ENCODE results near the gene CAPN7.

Gene CAPN7

GRCh38 chr3:15291589-15292541 is 85.8 kb downstream of the CAPN7 start:
- peak; percentile 86 for DNase-seq (ENCODE audit: low read depth)
- H3K4me3 ChIP-seq (ENCODE audit: low read depth, low read length) = no peak overlapping the region
- TF ChIP-seq CTCF (IDR thresholded peaks at IDR 0.05; ENCODE audit: low read depth, low read length) (no peak), MYC (IDR thresholded peaks at IDR 0.05; ENCODE audit: low read depth, low read length) (no peak), MAX (IDR thresholded peaks at IDR 0.05; ENCODE audit: low read depth, low read length) (no peak), POLR2A (IDR thresholded peaks at IDR 0.05; ENCODE audit: extremely low read depth, insufficient read length) (no peak)

- TF ChIP-seq CTCF (IDR thresholded peaks at IDR 0.05; ENCODE audit: low read depth, low read length) = no peak
- no peak for TF ChIP-seq MAX (IDR thresholded peaks at IDR 0.05; ENCODE audit: low read depth, low read length)
- TF ChIP-seq MYC (IDR thresholded peaks at IDR 0.05; ENCODE audit: low read depth, low read length) = no peak
- no peak for TF ChIP-seq POLR2A (IDR thresholded peaks at IDR 0.05; ENCODE audit: extremely low read depth, insufficient read length)
- no peak overlapping the region for H3K4me3 ChIP-seq (ENCODE audit: low read depth, low read length)
- DNase-seq (ENCODE audit: low read depth) = no peak
These were observed 86.9 kb downstream of the CAPN7 start for GRCh38 chr3:15292765-15293522.

GRCh38 chr3:15294929-15295328 is 88.9 kb downstream of the CAPN7 start:
- H3K4me3 ChIP-seq (ENCODE audit: low read depth, low read length) = no peak overlapping the region
- peak; percentile 40 for DNase-seq (ENCODE audit: low read depth)
- TF ChIP-seq MAX (IDR thresholded peaks at IDR 0.05; ENCODE audit: low read depth, low read length) (0 out of 2 replicates have a peak, but pooled peaks have one; percentile 13), POLR2A (IDR thresholded peaks at IDR 0.05; ENCODE audit: extremely low read depth, insufficient read length) (no peak)

- TF ChIP-seq POLR2A (IDR thresholded peaks at IDR 0.05; ENCODE audit: extremely low read depth, insufficient read length) (no peak), CTCF (IDR thresholded peaks at IDR 0.05; ENCODE audit: low read depth, low read length) (no peak), MAX (IDR thresholded peaks at IDR 0.05; ENCODE audit: low read depth, low read length) (peak; percentile 67; the same call in 1 of the 2 replicates), MYC (IDR thresholded peaks at IDR 0.05; ENCODE audit: low read depth, low read length) (peak; percentile 85)
- peak; percentile 89 for DNase-seq (ENCODE audit: low read depth)
- H3K4me3 ChIP-seq (ENCODE audit: low read depth, low read length) = no peak overlapping the region
These were observed 89.5 kb downstream of the CAPN7 start for GRCh38 chr3:15295506-15295905.

- no peak for DNase-seq (ENCODE audit: low read depth)
- no peak overlapping the region for H3K4me3 ChIP-seq (ENCODE audit: low read depth, low read length)
- no peak for TF ChIP-seq MYC (IDR thresholded peaks at IDR 0.05; ENCODE audit: low read depth, low read length)
- no peak for TF ChIP-seq POLR2A (IDR thresholded peaks at IDR 0.05; ENCODE audit: extremely low read depth, insufficient read length)
- TF ChIP-seq CTCF (IDR thresholded peaks at IDR 0.05; ENCODE audit: low read depth, low read length) = no peak
- no peak for TF ChIP-seq MAX (IDR thresholded peaks at IDR 0.05; ENCODE audit: low read depth, low read length)
These were observed 91.7 kb downstream of the CAPN7 start for GRCh38 chr3:15297608-15298350.

Data from NB4 (cell line).